ENCODE results near the gene SKAP2. TPM values are rescaled to one million over a fixed set of nuclear protein-coding genes. Genes with fewer than 3 reads are reported as not detected.

The SKAP2 gene
- total and polyA plus RNA-seq, 2 of the 13 experiments (the other 11 are each of a cell fraction or from before 2014, with no cell fraction given) = 3.6 to 12.9 TPM

- no peak; the same call in 1 of the 2 replicates for TF ChIP-seq POGK (CRISPR knock-in tag; conservative IDR thresholded peaks at IDR 0.05)
- peak; percentile 84; the same call in 1 of the 2 replicates for TF ChIP-seq PCBP1 (IDR thresholded peaks at IDR 0.05; ENCODE audit: borderline replicate concordance, low read depth, low read length)
- peak; percentile 91 for TF ChIP-seq YY1 (IDR thresholded peaks at IDR 0.05; ENCODE audit: insufficient read depth, insufficient replicate concordance, low read depth, low read length)
- TF ChIP-seq ZNF333 (CRISPR knock-in tag; IDR thresholded peaks at IDR 0.05; ENCODE audit: borderline replicate concordance) = no peak
- no peak for TF ChIP-seq ZNF740 (CRISPR knock-in tag; IDR thresholded peaks at IDR 0.05)
- TF ChIP-seq RXRA (CRISPR knock-in tag; IDR thresholded peaks at IDR 0.05) = no peak
- TF ChIP-seq PHF5A (CRISPR knock-in tag; IDR thresholded peaks at IDR 0.05; ENCODE audit: low read depth, unreplicated experiment) = no peak
- no peak for TF ChIP-seq CERS6 (CRISPR knock-in tag; IDR thresholded peaks at IDR 0.05)
- no peak for TF ChIP-seq E2F2 (CRISPR knock-in tag; IDR thresholded peaks at IDR 0.05; ENCODE audit: borderline replicate concordance)
- TF ChIP-seq ZNF616 (CRISPR knock-in tag; IDR thresholded peaks at IDR 0.05; ENCODE audit: low read depth) = no peak
- TF ChIP-seq TCF12 (IDR thresholded peaks at IDR 0.05) = no peak
- no peak for TF ChIP-seq TCF12 (CRISPR knock-in tag; IDR thresholded peaks at IDR 0.05)
- peak; percentile 84; the same call in 1 of the 2 replicates for TF ChIP-seq ZZZ3 (CRISPR knock-in tag; IDR thresholded peaks at IDR 0.05; ENCODE audit: borderline replicate concordance)
- no peak; the same call in 1 of the 2 replicates for TF ChIP-seq ZNF749 (CRISPR knock-in tag; IDR thresholded peaks at IDR 0.05; ENCODE audit: borderline replicate concordance)
- no peak for TF ChIP-seq CEBPB (IDR thresholded peaks at IDR 0.05; ENCODE audit: borderline replicate concordance, low read depth, low read length)
- TF ChIP-seq BHLHE40 (IDR thresholded peaks at IDR 0.05; ENCODE audit: low read length) = no peak
- TF ChIP-seq ZNF768 (CRISPR knock-in tag; IDR thresholded peaks at IDR 0.05) = peak; percentile 25; the same call in 1 of the 2 replicates
- TF ChIP-seq RELA (CRISPR knock-in tag; IDR thresholded peaks at IDR 0.05) = no peak
- no peak for TF ChIP-seq TRIM24 (CRISPR knock-in tag; IDR thresholded peaks at IDR 0.05)
- peak; percentile 74 for TF ChIP-seq TAF1 (CRISPR knock-in tag; IDR thresholded peaks at IDR 0.05)
- no peak; the same call in 1 of the 2 replicates for TF ChIP-seq ZNF746 (CRISPR knock-in tag; IDR thresholded peaks at IDR 0.05)
- TF ChIP-seq DMTF1 (CRISPR knock-in tag; IDR thresholded peaks at IDR 0.05) = no peak
- TF ChIP-seq GTF3A (CRISPR knock-in tag; conservative IDR thresholded peaks at IDR 0.05) = no peak
These were observed at the start of gene SKAP2 (continued) for GRCh38 chr7:26864309-26865093.
